Right lobe of liver (tissue), 6 donors: ENCODE measurements around the gene ERCC8. TPM values are rescaled to one million over a fixed set of nuclear protein-coding genes. Genes with fewer than 3 reads are reported as not detected.

Experiments
- ATAC-seq, 4 donors: fragments of 200-7000 bp; cut with Tn5 transposase; one replicate each; pipeline ENCODE4 v1.9.1; 2020; ENCODE audit warnings: mild to moderate bottlenecking in 4 of 4, moderate library complexity in 4 of 4
- DNase-seq, 3 donors: peaks; one replicate each; pipeline ENCODE4 v3.0.0-alpha.2; 2020
- H3K27ac ChIP-seq, 3 donors: fragments of 200-600 bp; one replicate each; pipeline ENCODE4 v1.8.0; 2022
- H3K27me3 ChIP-seq, 2 donors: fragments of 200-600 bp; one replicate each; pipeline ENCODE4 v1.8.0; 2022
- H3K36me3 ChIP-seq, 4 donors: fragments of 200-600 bp; sonication (generic) in 1 of 4; one replicate each; pipeline versions ENCODE4 v1.5.1 to v1.8.0; 2017 to 2022; ENCODE audit warnings: control low read depth in 1 of 4
- H3K4me1 ChIP-seq, 4 donors: fragments of 200-600 bp; sonication (generic) in 1 of 4; one replicate each; pipeline versions ENCODE4 v1.5.1 to v1.8.0; 2017 to 2022; ENCODE audit warnings: control low read depth in 1 of 4
- H3K4me3 ChIP-seq, 3 donors: fragments of 200-600 bp; one replicate each; pipeline ENCODE4 v1.8.0; 2022
- H3K9me3 ChIP-seq, 4 donors: fragments of 200-600 bp; sonication (generic) in 1 of 4; one replicate each; pipeline versions ENCODE4 v1.5.1 to v1.8.0; 2017 to 2022; ENCODE audit warnings: control low read depth in 1 of 4
- POLR2A ChIP-seq: fragments of 450-650 bp; IDR thresholded peaks from one replicate; pipeline ENCODE4 v1.6.1; 2017; ENCODE audit warnings: antibody characterized with exemption, mild to moderate bottlenecking
- WGBS: methylation state at CpG from one replicate; pipeline ENCODE4 v1.1.6; 2018; ENCODE audit warnings: low coverage, low lambda C conversion rate; ENCODE audit not compliant: insufficient coverage; ENCODE audit errors: missing lambda C conversion rate; 5-methylcytosine and 5-hydroxymethylcytosine counted together
- intact Hi-C, 2 donors: fragments of 100-400 bp; cut with DNase I; formaldehyde crosslinking; loops; one replicate each; pipeline versions ENCODE4 v1.11.2 to v1.14.1; 2022
- long read RNA-seq: library from polyadenylated mRNA; unstranded; transcript quantifications from one replicate; pipeline ENCODE4 v2.0.0, GENCODE V29; 2019
- total RNA-seq, 6 experiments: library from RNA; depleted of rRNA in 2 of 6; stranded (reverse); fragments of >200 nt in 2 of 6; fragmentation: NEBNext Ultra II Directional in 3 of 6; extraction: Animal tissue kit (Norgen Biotek cat#: 25700) in 3 of 6; gene quantifications; one replicate each; pipeline versions ENCODE4 v1.1.0 to v1.2.4, GENCODE V29; 2016 to 2023
- TF ChIP-seq, protein P1 (sequence below), 4 donors: fragments of 200-600 bp in 3 of 4; fragments of 450-650 bp in 1 of 4; IDR thresholded peaks; one replicate each; pipeline versions ENCODE4 v1.5.1 to v1.8.0; 2016 to 2022; ENCODE audit warnings: antibody characterized with exemption in 4 of 4, mild to moderate bottlenecking in 2 of 4
- donor health status: DM: no; HTN: yes; CAD: no.
- donor health status: DM: no; HTN: no; CAD: no.
- donor health status: DM: no; HTN: no; CAD: no.
- donor health status: DM: no; HTN: yes; CAD: no.
- donor health status: DM: no; HTN: yes; CAD: no.

Gene ERCC8, protein sequence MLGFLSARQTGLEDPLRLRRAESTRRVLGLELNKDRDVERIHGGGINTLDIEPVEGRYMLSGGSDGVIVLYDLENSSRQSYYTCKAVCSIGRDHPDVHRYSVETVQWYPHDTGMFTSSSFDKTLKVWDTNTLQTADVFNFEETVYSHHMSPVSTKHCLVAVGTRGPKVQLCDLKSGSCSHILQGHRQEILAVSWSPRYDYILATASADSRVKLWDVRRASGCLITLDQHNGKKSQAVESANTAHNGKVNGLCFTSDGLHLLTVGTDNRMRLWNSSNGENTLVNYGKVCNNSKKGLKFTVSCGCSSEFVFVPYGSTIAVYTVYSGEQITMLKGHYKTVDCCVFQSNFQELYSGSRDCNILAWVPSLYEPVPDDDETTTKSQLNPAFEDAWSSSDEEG
- 10 to 100 TPM in 1 of 6 experiments, 1 to 10 TPM in 5; 4.0 to 10.7 (median 4.5) TPM for total RNA-seq
- long read RNA-seq, partial matches to known transcripts, result 0 of 1 reads
- long read RNA-seq, other reads (novel, unspliced or antisense), result 0 of 1 reads

DNA sequence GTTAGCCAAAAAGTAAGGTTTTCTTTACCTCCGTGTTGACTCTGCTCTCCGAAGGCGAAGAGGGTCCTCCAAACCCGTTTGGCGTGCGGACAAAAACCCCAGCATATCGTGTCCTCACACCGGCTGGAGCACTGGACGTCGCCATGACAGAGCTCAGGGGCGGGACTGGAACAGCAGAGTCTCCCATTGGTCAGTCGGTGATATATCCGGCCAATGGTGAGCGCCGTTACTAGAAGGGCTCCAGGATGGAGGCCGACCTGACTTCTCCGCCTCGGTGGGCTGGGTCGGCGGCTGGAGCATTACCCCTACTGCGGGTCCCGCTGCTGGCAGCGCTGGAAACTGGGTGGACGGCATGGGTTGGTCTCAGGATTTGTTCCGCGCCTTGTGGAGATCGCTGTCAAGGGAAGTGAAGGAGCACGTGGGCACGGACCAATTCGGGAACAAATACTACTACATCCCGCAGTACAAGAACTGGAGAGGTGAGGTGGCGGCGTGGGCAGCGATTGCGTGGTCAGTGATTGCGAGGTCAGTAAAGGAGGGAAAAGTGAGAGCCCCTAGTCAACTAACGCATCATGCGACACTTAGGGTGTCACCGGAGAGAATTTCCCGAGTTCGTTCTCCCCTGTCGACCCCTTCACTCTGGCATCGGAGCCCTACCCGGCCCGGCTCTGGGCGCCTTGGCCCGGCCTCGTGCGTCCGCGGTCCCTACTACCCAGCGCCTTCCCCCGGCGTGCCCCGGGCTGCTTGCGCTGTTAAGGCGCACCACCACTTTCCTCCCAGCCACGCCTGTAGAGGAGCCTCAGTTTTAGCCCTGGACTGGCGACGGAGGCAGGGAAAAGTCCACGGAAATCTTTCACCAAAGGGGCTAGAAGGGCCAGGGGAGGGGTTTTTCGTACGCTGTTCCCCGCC lies at the start of gene ERCC8, which contains the start of gene NDUFAF2:
Gene ERCC8, minus strand, starts transcription at position 167 of the 909 bp plus-strand sequence. Its CDS starts 62 bp downstream, at position 105.
Gene NDUFAF2, plus strand, starts transcription at position 302 of the 909 bp plus-strand sequence. Its CDS starts 51 bp downstream, at position 353.
- Histone ChIP-seq H3K4me1 (peaks cover 0 to 11% (median 0%) of the 10 kb centered on the region in 4 donors), H3K27me3 (no peaks in the 10 kb centered on the region), H3K27ac (peak within 1 kb of the TSS; percentile 41 to 58 (median 52)), H3K9me3 (no peaks in the 10 kb centered on the region), H3K4me3 (peak within 1 kb of the TSS; percentile 66 to 84 (median 76)), H3K36me3 (no peaks in the 10 kb centered on the region)
- ATAC-seq, result peak; percentile 98 to 100 (median 98)
- DNase-seq, result peak; percentile 90 to 93 (median 93)
- 0% methylated on average over 34 of the region's 64 CpGs for WGBS
- intact Hi-C loops, result no loop called here
- TF ChIP-seq POLR2A, result peak; percentile 64
- TF ChIP-seq, protein P1, sequence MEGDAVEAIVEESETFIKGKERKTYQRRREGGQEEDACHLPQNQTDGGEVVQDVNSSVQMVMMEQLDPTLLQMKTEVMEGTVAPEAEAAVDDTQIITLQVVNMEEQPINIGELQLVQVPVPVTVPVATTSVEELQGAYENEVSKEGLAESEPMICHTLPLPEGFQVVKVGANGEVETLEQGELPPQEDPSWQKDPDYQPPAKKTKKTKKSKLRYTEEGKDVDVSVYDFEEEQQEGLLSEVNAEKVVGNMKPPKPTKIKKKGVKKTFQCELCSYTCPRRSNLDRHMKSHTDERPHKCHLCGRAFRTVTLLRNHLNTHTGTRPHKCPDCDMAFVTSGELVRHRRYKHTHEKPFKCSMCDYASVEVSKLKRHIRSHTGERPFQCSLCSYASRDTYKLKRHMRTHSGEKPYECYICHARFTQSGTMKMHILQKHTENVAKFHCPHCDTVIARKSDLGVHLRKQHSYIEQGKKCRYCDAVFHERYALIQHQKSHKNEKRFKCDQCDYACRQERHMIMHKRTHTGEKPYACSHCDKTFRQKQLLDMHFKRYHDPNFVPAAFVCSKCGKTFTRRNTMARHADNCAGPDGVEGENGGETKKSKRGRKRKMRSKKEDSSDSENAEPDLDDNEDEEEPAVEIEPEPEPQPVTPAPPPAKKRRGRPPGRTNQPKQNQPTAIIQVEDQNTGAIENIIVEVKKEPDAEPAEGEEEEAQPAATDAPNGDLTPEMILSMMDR (IDR thresholded peaks at IDR 0.05), result no peak

DNA sequence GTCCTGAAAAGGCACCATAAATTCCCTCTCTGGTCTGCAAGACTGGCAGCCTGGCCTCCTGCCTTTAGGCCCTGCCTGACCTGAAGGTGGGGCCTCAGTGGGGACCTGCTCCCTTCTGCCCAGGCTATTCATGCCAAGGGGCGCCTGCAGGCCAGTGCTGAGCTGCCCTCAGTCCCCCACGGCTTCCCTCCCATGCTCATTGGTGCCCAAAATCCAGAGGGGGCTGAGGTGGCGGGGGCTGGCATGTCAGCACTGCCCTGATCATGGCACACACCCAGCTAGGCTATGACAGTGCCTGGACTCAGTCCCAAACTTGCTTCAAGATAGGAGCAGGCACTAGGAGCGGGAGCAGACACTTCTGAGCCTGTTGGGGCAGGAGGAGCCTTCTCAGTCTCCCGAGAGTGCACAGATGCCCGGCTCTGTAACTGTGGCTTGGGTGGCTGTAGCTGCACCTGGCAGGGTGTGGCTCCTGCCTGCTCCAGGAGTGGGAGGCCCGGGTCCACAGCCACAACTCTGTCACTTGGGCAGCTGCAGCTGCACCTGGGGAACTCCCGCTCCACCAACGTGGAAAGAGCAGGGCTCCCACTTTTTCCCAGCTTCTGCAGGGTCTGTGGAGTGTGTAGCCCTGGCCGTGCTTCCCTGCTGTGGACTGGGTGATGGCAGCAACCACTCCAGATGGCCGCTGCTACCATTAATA lies 49.2 kb upstream of the ERCC8 start:
- intact Hi-C loops, result no loop called here
- Histone ChIP-seq H3K27ac (no peak overlapping the region), H3K9me3 (no peaks in the 10 kb centered on the region), H3K27me3 (no peaks in the 10 kb centered on the region), H3K4me3 (no peak overlapping the region), H3K4me1 (no peaks in the 10 kb centered on the region), H3K36me3 (no peaks in the 10 kb centered on the region)
- DNase-seq (no peak), ATAC-seq (peak in 1 of 4 donors; percentile 18)
- WGBS, result 83% methylated on average over 3 of the region's 11 CpGs
- TF ChIP-seq POLR2A, result no peak
- TF ChIP-seq, protein P1 (IDR thresholded peaks at IDR 0.05), result no peak

DNA sequence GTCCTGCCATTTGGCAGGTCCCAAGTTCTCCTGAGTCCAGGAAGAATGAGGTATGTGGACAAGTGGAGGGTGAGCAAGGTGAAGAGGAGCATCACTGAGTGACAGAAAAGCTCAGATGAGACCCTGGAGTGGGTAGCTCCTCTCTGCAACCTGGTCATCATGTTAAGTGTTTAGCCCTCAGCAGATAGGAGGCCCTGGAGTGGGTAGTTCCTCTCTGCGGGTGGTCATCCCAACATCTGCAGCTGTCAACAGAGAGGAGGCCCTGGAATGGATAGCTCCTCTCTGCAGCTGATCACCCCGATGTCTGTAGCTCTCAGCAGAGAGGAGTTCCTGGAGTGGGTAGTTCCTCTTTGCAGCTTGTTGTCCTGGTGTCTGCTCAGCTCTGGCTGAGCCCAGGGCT lies 48.6 kb upstream of the ERCC8 start:
- no peaks in the 10 kb centered on the region for H3K27me3 ChIP-seq
- no peak overlapping the region for H3K27ac ChIP-seq
- no CpG with 5 or more reads among the region's 2 CpGs for WGBS
- no peaks in the 10 kb centered on the region for H3K4me1 ChIP-seq
- DNase-seq, result no peak
- ATAC-seq, result no peak
- no peak for TF ChIP-seq POLR2A
- TF ChIP-seq, protein P1 (IDR thresholded peaks at IDR 0.05), result no peak
- no peaks in the 10 kb centered on the region for H3K36me3 ChIP-seq
- intact Hi-C loops, result no loop called here
- H3K9me3 ChIP-seq, result no peaks in the 10 kb centered on the region
- no peak overlapping the region for H3K4me3 ChIP-seq

DNA sequence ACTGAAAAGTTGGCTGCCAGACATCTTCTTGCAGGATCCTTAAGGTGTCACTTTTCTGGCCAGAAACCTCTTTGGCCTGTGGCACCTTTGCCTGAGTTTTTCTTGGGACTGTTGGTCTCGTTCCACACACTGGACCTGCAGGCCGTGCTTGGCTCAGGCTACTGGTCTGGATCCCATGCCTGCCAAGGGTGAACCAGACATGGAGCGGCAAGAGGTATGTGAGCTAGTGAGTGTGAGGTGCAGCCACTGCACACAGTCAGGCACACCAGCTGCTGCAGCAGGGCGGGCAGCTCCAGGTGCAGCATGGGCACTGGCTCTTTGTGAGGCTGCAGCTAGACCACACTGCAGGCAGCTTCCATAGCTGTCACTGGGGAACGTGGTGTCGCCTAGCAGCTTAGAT lies 48.0 kb upstream of the ERCC8 start:
- DNase-seq, result no peak
- no peaks in the 10 kb centered on the region for H3K4me1 ChIP-seq
- intact Hi-C loops, result no loop called here
- no peaks in the 10 kb centered on the region for H3K36me3 ChIP-seq
- H3K27me3 ChIP-seq, result no peaks in the 10 kb centered on the region
- ATAC-seq, result no peak
- no peak overlapping the region for H3K27ac ChIP-seq
- H3K4me3 ChIP-seq, result no peak overlapping the region
- no peaks in the 10 kb centered on the region for H3K9me3 ChIP-seq
- 100% methylated on average over 2 of the region's 6 CpGs for WGBS
- TF ChIP-seq POLR2A, result no peak
- TF ChIP-seq, protein P1 (IDR thresholded peaks at IDR 0.05), result no peak
